ENCODE data around the gene PRKCE. TPM values are rescaled to one million over a fixed set of nuclear protein-coding genes. Genes with fewer than 3 reads are reported as not detected.
A peak's percentile ranks its signal among the peaks of the same experiment; 100 is the strongest.

Gene PRKCE
- total and polyA plus RNA-seq, 4 donors = 2.5 to 38.6 (median 5.8) TPM

DNA sequence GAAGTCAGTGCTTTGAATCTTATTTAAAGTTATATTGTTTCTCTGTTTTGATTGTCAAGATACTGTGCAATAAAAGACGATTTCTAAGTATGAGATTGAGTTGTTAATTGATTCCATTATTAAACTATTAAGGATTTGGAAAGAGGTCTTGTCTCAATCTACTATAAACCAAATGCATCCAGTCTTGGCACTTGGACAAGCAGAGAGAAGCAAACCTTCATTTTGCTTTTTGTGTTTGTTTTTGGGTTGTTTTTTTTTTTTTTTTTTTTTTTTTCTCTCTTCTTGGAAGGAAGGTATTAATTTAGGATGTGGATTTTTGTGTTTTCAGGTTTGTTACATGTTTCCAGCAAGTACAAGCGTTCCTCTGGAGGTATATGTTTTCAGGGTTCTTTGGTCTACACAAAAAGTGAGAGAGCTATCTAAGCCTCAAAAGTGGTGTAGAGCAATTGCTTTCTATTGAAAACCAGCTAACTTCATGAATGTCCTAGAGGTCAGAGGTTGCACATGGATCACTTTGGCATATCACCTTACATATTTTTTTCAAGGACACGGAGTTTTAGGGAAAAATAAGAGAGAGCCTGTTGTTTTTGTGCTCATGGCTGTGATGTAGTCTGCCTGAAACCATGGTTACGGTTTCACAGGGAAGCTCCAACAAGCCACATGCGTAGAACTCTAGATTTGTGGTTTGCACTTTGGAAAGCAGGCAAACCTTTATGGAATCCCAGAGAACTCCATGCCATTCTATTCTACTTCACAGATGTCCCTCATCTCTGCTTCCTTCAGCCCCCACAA lies 1.8 kb downstream of the PRKCE start:
- Histone ChIP-seq H3K4me3 (ENCODE audit: low read depth in 1 of 3, low read length in 3 of 3) (peak overlapping the region in 1 of 3 donors; percentile 80), H3K27me3 (ENCODE audit: control insufficient read depth in 4 of 4, insufficient read depth in 4 of 4, low read length in 3 of 4) (no peaks in the 10 kb centered on the region), H3K27ac (ENCODE audit: low read depth in 1 of 2, low read length in 2 of 2) (no peak overlapping the region), H3K9me3 (ENCODE audit: control insufficient read depth in 4 of 4, low read length in 3 of 4) (no peaks in the 10 kb centered on the region), H3K9ac (ENCODE audit: low read depth in 1 of 2, low read length in 2 of 2) (no peak overlapping the region), H3K4me1 (ENCODE audit: control insufficient read depth in 4 of 4, insufficient read depth in 4 of 4, low read length in 3 of 4) (peaks cover 7 to 25% (median 16%) of the 10 kb centered on the region in 4 donors), H3K36me3 (ENCODE audit: control insufficient read depth in 4 of 4, insufficient read depth in 3 of 4, low read depth in 1 of 4, low read length in 3 of 4) (no peaks in the 10 kb centered on the region)
- TF ChIP-seq HNF4G (IDR thresholded peaks at IDR 0.05) = no peak
- TF ChIP-seq, protein P1, sequence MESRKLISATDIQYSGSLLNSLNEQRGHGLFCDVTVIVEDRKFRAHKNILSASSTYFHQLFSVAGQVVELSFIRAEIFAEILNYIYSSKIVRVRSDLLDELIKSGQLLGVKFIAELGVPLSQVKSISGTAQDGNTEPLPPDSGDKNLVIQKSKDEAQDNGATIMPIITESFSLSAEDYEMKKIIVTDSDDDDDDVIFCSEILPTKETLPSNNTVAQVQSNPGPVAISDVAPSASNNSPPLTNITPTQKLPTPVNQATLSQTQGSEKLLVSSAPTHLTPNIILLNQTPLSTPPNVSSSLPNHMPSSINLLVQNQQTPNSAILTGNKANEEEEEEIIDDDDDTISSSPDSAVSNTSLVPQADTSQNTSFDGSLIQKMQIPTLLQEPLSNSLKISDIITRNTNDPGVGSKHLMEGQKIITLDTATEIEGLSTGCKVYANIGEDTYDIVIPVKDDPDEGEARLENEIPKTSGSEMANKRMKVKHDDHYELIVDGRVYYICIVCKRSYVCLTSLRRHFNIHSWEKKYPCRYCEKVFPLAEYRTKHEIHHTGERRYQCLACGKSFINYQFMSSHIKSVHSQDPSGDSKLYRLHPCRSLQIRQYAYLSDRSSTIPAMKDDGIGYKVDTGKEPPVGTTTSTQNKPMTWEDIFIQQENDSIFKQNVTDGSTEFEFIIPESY (IDR thresholded peaks at IDR 0.05) = no peak
- no peak for TF ChIP-seq TAF1 (conservative IDR thresholded peaks at IDR 0.05)
- TF ChIP-seq NR2F2 (IDR thresholded peaks at IDR 0.05) = no peak
- TF ChIP-seq HNF4A (conservative IDR thresholded peaks at IDR 0.05) = no peak
- no peak for TF ChIP-seq RAD21 (IDR thresholded peaks at IDR 0.05)
- TF ChIP-seq, protein P2, sequence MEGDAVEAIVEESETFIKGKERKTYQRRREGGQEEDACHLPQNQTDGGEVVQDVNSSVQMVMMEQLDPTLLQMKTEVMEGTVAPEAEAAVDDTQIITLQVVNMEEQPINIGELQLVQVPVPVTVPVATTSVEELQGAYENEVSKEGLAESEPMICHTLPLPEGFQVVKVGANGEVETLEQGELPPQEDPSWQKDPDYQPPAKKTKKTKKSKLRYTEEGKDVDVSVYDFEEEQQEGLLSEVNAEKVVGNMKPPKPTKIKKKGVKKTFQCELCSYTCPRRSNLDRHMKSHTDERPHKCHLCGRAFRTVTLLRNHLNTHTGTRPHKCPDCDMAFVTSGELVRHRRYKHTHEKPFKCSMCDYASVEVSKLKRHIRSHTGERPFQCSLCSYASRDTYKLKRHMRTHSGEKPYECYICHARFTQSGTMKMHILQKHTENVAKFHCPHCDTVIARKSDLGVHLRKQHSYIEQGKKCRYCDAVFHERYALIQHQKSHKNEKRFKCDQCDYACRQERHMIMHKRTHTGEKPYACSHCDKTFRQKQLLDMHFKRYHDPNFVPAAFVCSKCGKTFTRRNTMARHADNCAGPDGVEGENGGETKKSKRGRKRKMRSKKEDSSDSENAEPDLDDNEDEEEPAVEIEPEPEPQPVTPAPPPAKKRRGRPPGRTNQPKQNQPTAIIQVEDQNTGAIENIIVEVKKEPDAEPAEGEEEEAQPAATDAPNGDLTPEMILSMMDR (IDR thresholded peaks at IDR 0.05; ENCODE audit: low read depth, low read length, missing input control) = no peak
- TF ChIP-seq REST (IDR thresholded peaks at IDR 0.05) = no peak
- TF ChIP-seq RXRA (IDR thresholded peaks at IDR 0.05) = no peak
- no peak for TF ChIP-seq GABPA (IDR thresholded peaks at IDR 0.05 in 1 of 2, conservative IDR thresholded peaks at IDR 0.05 in 1 of 2)
- TF ChIP-seq MAX (IDR thresholded peaks at IDR 0.05) = no peak
- TF ChIP-seq FOXA1 (IDR thresholded peaks at IDR 0.05) = no peak
- TF ChIP-seq YY1 (IDR thresholded peaks at IDR 0.05) = no peak
- TF ChIP-seq, protein P3, sequence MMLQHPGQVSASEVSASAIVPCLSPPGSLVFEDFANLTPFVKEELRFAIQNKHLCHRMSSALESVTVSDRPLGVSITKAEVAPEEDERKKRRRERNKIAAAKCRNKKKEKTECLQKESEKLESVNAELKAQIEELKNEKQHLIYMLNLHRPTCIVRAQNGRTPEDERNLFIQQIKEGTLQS (IDR thresholded peaks at IDR 0.05) = no peak
- TF ChIP-seq EGR1 (IDR thresholded peaks at IDR 0.05; ENCODE audit: low read depth in 2 of 2) = no peak
- no peak for TF ChIP-seq JUND (IDR thresholded peaks at IDR 0.05)
- no peak for TF ChIP-seq FOXA2 (IDR thresholded peaks at IDR 0.05)
- no peak for TF ChIP-seq SP1 (IDR thresholded peaks at IDR 0.05)
- no peak for DNase-seq (ENCODE audit: low spot score)
- WGBS = 91% methylated on average over 5 of the region's 5 CpGs

Measured in liver (tissue), 9 donors.